Mammary epithelial cell (primary cell): ENCODE measurements around the gene CAPG.

Experiments used
- EZH2 ChIP-seq: IDR thresholded peaks from 2 replicates; pipeline ENCODE4 v1.6.1; 2012; ENCODE audit warnings: low read length, inconsistent platforms, borderline replicate concordance
- TF ChIP-seq, protein P1 (sequence below), 2 donors: IDR thresholded peaks in 1 of 2; conservative IDR thresholded peaks in 1 of 2; 2 replicates each; pipeline ENCODE4 v1.5.1; 2011 to 2012; ENCODE audit warnings: inconsistent platforms in 2 of 2, low read length in 2 of 2, mild to moderate bottlenecking in 2 of 2, control low read depth in 1 of 2, low read depth in 1 of 2; ENCODE audit not compliant: insufficient read depth in 1 of 2; ENCODE audit errors: extremely low read depth in 1 of 2

DNA sequence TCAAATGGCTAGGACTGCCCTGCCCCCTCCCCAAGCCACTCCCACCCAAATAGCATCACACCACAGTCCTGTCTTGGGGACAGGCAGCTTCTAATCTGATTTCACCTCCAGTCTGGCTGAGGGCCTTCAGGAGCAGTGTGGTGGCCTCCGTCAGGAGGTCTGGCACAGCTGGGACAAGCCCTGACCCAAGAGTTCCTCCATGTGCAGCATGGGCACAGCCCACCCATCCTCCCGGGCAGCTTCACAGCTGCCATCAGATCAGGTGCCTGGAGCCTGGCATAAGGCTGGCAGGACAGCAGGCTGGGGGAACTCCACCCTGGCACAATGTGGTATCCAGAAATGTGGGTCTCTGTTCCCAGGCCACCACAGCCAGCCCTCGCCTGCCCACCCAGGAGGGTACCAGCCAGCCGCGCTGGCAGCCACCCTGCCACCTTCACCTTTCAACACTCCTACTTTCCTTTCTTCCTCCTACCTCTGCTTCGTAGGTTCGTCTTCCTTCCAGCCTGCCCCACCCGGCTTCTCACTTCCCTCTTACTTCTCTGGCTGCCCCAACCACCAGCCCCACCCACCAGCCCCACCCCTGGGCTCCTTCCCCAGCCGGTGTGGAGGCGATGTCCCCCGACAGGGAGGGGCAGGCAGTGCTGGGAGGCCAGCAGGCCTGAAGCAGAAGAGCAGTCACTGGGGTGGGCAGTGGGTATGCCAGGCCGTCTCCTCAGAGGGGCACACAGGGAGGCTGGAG, at the start of gene CAPG:
- TF ChIP-seq, protein P1, sequence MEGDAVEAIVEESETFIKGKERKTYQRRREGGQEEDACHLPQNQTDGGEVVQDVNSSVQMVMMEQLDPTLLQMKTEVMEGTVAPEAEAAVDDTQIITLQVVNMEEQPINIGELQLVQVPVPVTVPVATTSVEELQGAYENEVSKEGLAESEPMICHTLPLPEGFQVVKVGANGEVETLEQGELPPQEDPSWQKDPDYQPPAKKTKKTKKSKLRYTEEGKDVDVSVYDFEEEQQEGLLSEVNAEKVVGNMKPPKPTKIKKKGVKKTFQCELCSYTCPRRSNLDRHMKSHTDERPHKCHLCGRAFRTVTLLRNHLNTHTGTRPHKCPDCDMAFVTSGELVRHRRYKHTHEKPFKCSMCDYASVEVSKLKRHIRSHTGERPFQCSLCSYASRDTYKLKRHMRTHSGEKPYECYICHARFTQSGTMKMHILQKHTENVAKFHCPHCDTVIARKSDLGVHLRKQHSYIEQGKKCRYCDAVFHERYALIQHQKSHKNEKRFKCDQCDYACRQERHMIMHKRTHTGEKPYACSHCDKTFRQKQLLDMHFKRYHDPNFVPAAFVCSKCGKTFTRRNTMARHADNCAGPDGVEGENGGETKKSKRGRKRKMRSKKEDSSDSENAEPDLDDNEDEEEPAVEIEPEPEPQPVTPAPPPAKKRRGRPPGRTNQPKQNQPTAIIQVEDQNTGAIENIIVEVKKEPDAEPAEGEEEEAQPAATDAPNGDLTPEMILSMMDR (conservative IDR thresholded peaks at IDR 0.05 in 1 of 2, IDR thresholded peaks at IDR 0.05 in 1 of 2; ENCODE audit: extremely low read depth in 1 of 2, insufficient read depth in 1 of 2, low read depth in 1 of 2, low read length in 2 of 2): no peak
- TF ChIP-seq EZH2: no peak
